Fibroblast of the aortic adventitia (primary cell): Measurements from ENCODE around the gene INPP5D. TPM values are rescaled to one million over a fixed set of nuclear protein-coding genes. Genes with fewer than 3 reads are reported as not detected.

Experiments used
- DNase-seq: peaks from one replicate; pipeline ENCODE4 v3.0.0-alpha.2; 2010; ENCODE audit warnings: low read depth
- H3K4me3 ChIP-seq: 2 replicates; pipeline ENCODE4 v1.5.1; 2011; ENCODE audit warnings: low read depth, mild to moderate bottlenecking, control low read depth, low read length, moderate library complexity
- CTCF ChIP-seq: IDR thresholded peaks from 2 replicates; pipeline ENCODE4 v1.5.1; 2011; ENCODE audit warnings: mild to moderate bottlenecking, low read length, control low read depth, inconsistent platforms; ENCODE audit not compliant: insufficient read depth
- total RNA-seq: library from RNA; depleted of rRNA; stranded (reverse); fragments of >200 nt; gene quantifications from 2 replicates; pipeline ENCODE4 v1.2.3, GENCODE V29; 2012; ENCODE audit warnings: low replicate concordance

Gene INPP5D
- total RNA-seq, 1 donor: 0.54 TPM

DNA sequence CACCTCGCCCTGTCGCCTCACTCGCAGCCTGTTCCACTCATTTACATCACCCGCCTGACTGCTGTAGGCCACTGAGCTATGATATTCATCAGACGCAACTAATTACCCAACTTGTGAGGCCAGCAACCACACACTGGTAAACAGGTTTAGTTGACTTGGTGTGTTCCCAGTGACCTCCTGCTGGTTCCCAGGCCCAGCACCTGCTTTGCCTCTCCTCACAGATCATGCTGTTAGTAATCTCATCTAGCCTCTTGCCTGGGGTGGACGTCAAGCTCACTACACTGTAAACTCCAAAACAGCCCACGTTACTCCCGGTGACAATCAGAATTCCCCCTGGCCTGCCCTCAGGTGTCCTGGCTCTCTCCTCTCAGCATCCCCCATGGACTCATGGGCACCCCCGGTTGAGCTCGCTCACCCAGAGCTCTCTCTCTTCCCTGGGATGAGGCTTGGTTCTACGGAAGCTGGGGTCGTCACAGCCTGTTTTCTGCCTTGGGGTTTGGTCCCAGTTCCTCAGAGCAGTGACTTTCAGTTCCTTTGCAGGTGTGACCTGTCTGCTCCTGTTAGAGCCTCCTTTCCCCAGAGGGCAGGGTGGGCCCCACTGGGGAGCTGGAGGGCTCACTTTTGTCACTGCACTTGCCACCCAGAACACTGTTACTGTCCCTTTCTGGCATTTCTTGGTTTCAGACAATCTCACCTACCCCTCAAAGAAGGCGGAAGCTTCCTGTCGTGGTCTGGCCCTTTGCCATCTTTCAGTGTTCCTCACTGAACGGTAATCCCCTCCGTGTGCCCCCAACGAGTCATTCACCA is 40.3 kb downstream of the INPP5D start:
- no peak overlapping the region for H3K4me3 ChIP-seq
- no peak for TF ChIP-seq CTCF
- DNase-seq: no peak

DNA sequence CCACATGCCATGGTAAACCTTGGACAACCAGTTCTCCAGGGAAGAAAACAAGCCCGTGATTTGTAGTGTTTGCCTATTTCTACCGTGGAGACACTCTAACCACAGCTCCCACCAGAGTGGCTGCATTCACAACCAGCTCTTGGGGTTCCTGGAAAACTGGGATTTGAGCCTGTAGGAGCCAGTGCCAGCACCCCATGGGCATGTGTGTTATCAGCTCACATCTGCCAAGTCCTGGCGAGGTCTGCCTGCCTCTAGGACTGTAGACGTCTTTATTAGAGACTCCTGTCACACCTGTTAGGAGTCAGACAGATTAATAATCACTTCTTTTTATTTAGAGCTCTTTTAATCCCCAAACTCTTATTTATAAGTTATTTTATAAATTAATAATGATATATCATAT is 41.0 kb downstream of the INPP5D start:
- H3K4me3 ChIP-seq: no peak overlapping the region
- DNase-seq: no peak
- no peak for TF ChIP-seq CTCF

DNA sequence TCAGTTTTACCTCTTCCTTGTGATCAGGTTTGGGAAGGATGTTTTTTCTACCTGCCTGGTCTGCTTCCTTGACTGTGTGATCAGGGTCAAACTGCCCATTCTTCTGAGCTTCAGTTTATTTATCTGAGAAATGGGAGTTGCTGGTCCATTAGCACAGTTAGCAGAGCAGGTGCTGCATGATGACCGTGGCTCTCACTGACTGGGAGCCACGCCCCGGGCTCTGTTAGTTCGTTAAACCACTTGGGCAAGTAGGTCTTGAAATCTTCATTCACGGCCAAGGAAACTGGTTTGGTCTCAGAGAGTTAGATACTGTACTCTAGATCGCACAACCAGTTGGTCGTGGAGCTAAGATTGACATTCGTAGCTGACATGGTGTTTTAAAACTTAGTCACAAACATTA is 41.7 kb downstream of the INPP5D start:
- TF ChIP-seq CTCF: no peak
- DNase-seq: no peak
- H3K4me3 ChIP-seq: no peak overlapping the region

DNA sequence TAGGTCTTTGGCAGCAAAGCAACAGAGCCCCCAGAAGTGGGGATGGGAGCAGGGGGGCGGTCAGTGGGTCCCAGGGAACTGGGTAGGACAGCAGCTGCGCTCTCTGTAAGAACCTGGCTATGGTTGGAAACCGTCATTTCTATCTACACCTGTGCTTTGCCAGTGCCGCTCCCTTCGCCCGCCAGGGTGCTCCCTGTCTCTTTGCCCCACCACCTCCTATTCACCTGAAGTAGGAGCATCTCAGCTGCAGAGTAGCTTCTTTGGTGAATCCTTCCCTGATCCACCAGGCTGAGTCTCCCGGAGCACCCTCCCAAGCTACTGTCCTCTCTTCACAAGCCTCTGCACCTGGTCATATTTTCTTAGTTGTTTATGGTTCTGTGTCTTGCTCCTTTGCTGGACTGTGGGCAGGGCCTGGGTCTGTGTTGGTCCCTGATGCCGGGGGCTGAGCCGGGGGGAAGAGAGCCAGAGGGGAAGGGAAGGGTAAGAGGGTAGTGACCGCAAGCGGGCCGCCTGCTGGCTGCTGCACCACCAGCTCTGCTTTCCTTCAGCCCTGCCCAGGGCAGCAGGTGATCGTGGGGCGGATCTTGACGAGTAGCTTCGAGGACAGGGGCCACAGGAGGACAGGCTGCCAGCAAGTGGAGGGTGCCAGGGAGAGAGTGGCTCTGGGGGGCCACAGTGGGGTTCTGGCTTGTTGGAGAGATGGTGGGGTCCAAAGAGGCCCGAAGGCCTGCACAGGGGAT is 45.2 kb downstream of the INPP5D start:
- H3K4me3 ChIP-seq: no peak overlapping the region
- no peak for DNase-seq
- no peak for TF ChIP-seq CTCF

DNA sequence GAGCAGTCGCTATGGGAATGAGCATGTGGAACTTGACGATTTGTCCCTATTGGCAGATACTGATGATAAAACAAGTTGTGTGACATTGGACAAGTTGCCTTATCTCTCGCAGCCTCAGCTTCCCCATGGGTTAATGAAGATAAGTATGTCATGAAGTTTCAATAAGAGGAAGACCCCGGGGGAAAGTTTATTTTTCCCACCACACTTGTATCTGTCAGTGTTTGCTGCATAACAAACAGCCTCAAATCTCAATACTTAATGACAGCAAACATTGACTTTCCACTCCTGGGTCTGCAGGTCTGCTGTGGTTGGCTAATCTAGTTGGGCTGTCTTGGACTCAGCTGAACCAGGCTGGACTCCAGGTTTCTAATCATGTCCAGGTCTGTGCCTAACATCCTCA is 45.8 kb downstream of the INPP5D start:
- no peak for DNase-seq
- no peak for TF ChIP-seq CTCF
- no peak overlapping the region for H3K4me3 ChIP-seq

- DNase-seq: no peak
Measured at GRCh38 chr2:233107011-233107410, 46.9 kb downstream of the INPP5D start.

More at GRCh38 chr2:233107011-233107410, 46.9 kb downstream of the INPP5D start:
- no peak overlapping the region for H3K4me3 ChIP-seq
- no peak for TF ChIP-seq CTCF
